GM23338 (cell line): Measurements from ENCODE around the gene CHD2. TPM values are rescaled to one million over a fixed set of nuclear protein-coding genes. Genes with fewer than 3 reads are reported as not detected.

Experiments
- ATAC-seq: fragments of 200-7000 bp; cut with Tn5 transposase; 3 replicates; pipeline ENCODE4 v1.9.1; 2020
- DNase-seq: peaks from one replicate; pipeline ENCODE4 v3.0.0-alpha.2; 2015; ENCODE audit warnings: low spot score
- H2AFZ ChIP-seq: fragments of 200-600 bp; sonication (generic); 2 replicates; pipeline ENCODE4 v1.8.0; 2016; ENCODE audit warnings: antibody characterized with exemption, mild to moderate bottlenecking, moderate library complexity
- H3F3A ChIP-seq: fragments of 200-600 bp; sonication (generic); replicated peaks from 2 replicates; pipeline ENCODE4 v1.8.0; 2017; ENCODE audit warnings: antibody characterized with exemption, mixed run types, low read depth
- H3K27ac ChIP-seq: fragments of 200-600 bp; sonication (generic); 2 replicates; pipeline ENCODE4 v1.6.1; 2016; ENCODE audit warnings: low read depth
- H3K27me3 ChIP-seq: fragments of 200-600 bp; sonication (generic); 2 replicates; pipeline ENCODE4 v1.8.0; 2016; ENCODE audit warnings: mild to moderate bottlenecking, mixed run types, moderate library complexity; ENCODE audit not compliant: insufficient read depth
- H3K36me3 ChIP-seq: fragments of 200-600 bp; sonication (generic); 2 replicates; pipeline ENCODE4 v1.8.0; 2016; ENCODE audit warnings: mild to moderate bottlenecking; ENCODE audit not compliant: insufficient read depth
- H3K4me1 ChIP-seq: fragments of 200-600 bp; sonication (generic); 2 replicates; pipeline ENCODE4 v1.8.0; 2016; ENCODE audit warnings: mild to moderate bottlenecking, moderate library complexity; ENCODE audit not compliant: insufficient read depth
- H3K4me2 ChIP-seq: fragments of 200-600 bp; sonication (generic); 2 replicates; pipeline ENCODE4 v1.7.1; 2017; ENCODE audit warnings: mixed run types
- H3K4me3 ChIP-seq: fragments of 200-600 bp; sonication (generic); 2 replicates; pipeline ENCODE4 v1.6.1; 2016; ENCODE audit warnings: mixed run types
- H3K79me2 ChIP-seq: fragments of 200-600 bp; sonication (generic); replicated peaks from 2 replicates; pipeline ENCODE4 v1.8.0; 2017; ENCODE audit warnings: mild to moderate bottlenecking; ENCODE audit not compliant: insufficient read depth
- H3K9me2 ChIP-seq: fragments of 200-600 bp; sonication (generic); 2 replicates; pipeline ENCODE4 v1.8.0; 2017; ENCODE audit not compliant: insufficient read depth
- H4K20me1 ChIP-seq: fragments of 200-600 bp; sonication (generic); replicated peaks from 2 replicates; pipeline ENCODE4 v1.8.0; 2017; ENCODE audit warnings: mild to moderate bottlenecking; ENCODE audit not compliant: insufficient read depth
- H3K27ac Mint-ChIP-seq: 2 replicates; pipeline ENCODE4 v1.8.0; 2020; ENCODE audit warnings: inconsistent platforms, mild to moderate bottlenecking, moderate library complexity, mixed read lengths
- H3K27me3 Mint-ChIP-seq: 3 replicates; pipeline ENCODE4 v1.8.0; 2022; ENCODE audit warnings: low read depth, mild to moderate bottlenecking, moderate library complexity, mixed read lengths, inconsistent platforms; ENCODE audit not compliant: insufficient read depth, poor library complexity
- H3K36me3 Mint-ChIP-seq: 3 replicates; pipeline ENCODE4 v1.8.0; 2021; ENCODE audit warnings: low read depth, mild to moderate bottlenecking, inconsistent platforms, moderate library complexity, mixed read lengths
- H3K4me1 Mint-ChIP-seq: 3 replicates; pipeline ENCODE4 v1.8.0; 2020; ENCODE audit warnings: mild to moderate bottlenecking, inconsistent platforms, mixed read lengths
- H3K4me3 Mint-ChIP-seq: 3 replicates; pipeline ENCODE4 v1.8.0; 2021; ENCODE audit warnings: moderate library complexity, mild to moderate bottlenecking, inconsistent platforms, mixed read lengths
- H3K9me3 Mint-ChIP-seq: 3 replicates; pipeline ENCODE4 v1.8.0; 2020; ENCODE audit warnings: moderate library complexity, mild to moderate bottlenecking, inconsistent platforms, mixed read lengths
- CREB1 ChIP-seq: fragments of 250-450 bp; sonication (Bioruptor Pico); IDR thresholded peaks from 2 replicates; pipeline ENCODE4 v1.5.0; 2020; ENCODE audit warnings: low read depth, mild to moderate bottlenecking, moderate library complexity
- ETS1 ChIP-seq: IDR thresholded peaks from 2 replicates; pipeline ENCODE4 v1.6.1; 2016; ENCODE audit warnings: antibody characterized with exemption
- EZH2 ChIP-seq: fragments of 200-600 bp; sonication (generic); IDR thresholded peaks from one replicate; pipeline ENCODE4 v1.8.0; 2017; ENCODE audit warnings: antibody characterized with exemption, mild to moderate bottlenecking, low read depth; ENCODE audit not compliant: unreplicated experiment
- EZH2phosphoT487 ChIP-seq: fragments of 200-600 bp; sonication (generic); IDR thresholded peaks from one replicate; pipeline ENCODE4 v1.8.1; 2018; ENCODE audit warnings: antibody characterized with exemption; ENCODE audit not compliant: unreplicated experiment
- JUNB ChIP-seq: IDR thresholded peaks from one replicate; pipeline ENCODE4 v1.6.1; 2016; ENCODE audit warnings: antibody characterized with exemption; ENCODE audit not compliant: unreplicated experiment
- NANOG ChIP-seq: IDR thresholded peaks from 2 replicates; pipeline ENCODE4 v1.6.1; 2016; ENCODE audit warnings: antibody characterized with exemption, borderline replicate concordance
- POLR2AphosphoS5 ChIP-seq: IDR thresholded peaks from 2 replicates; pipeline ENCODE4 v1.6.1; 2016; ENCODE audit warnings: antibody characterized with exemption, low read depth
- REST ChIP-seq: IDR thresholded peaks from one replicate; pipeline ENCODE4 v1.6.1; 2018; ENCODE audit warnings: antibody characterized with exemption; ENCODE audit not compliant: unreplicated experiment
- STAT1 ChIP-seq: IDR thresholded peaks from one replicate; pipeline ENCODE4 v1.6.1; 2016; ENCODE audit warnings: antibody characterized with exemption; ENCODE audit not compliant: unreplicated experiment
- ZNF114 ChIP-seq: fragments of 250-450 bp; sonication (Bioruptor Pico); IDR thresholded peaks from 2 replicates; pipeline ENCODE4 v1.5.0; 2020; ENCODE audit warnings: mild to moderate bottlenecking, moderate library complexity
- ZNF331 ChIP-seq: fragments of 250-450 bp; sonication (Bioruptor Pico); IDR thresholded peaks from 2 replicates; pipeline ENCODE4 v1.5.0; 2020; ENCODE audit warnings: low read depth, mild to moderate bottlenecking, moderate library complexity
- ZNF462 ChIP-seq: fragments of 250-450 bp; sonication (Bioruptor Pico); IDR thresholded peaks from 2 replicates; pipeline ENCODE4 v1.5.0; 2020; ENCODE audit warnings: mild to moderate bottlenecking, moderate library complexity
- polyA plus RNA-seq: library from polyadenylated mRNA; unstranded; fragments of >200 nt; fragmentation: Nextera tagmentation; extraction: Ambion mirVana; gene quantifications from 2 replicates; pipeline ENCODE4 v1.2.1, GENCODE V29; 2016
- total RNA-seq: library from RNA; depleted of rRNA; stranded (reverse); fragments of >200 nt; shearing (Covaris generic); gene quantifications from 2 replicates; pipeline ENCODE4 v1.2.3, GENCODE V29; 2014

Gene CHD2
- total and polyA plus RNA-seq, 2 experiments from 2014 or later, result 119 to 130 TPM

- TF ChIP-seq ZNF462 (no peak), CREB1 (CRISPR knock-in tag) (no peak), STAT1 (no peak), REST (no peak), ZNF331 (CRISPR knock-in tag) (no peak)
These were observed 5.9 kb downstream of the CHD2 start (continued) for GRCh38 chr15:92906020-92906419.

- no peaks in the 10 kb centered on the region for H3K27me3 ChIP-seq
- H2AFZ ChIP-seq, result no peak overlapping the region
- H3K27ac Mint-ChIP-seq, result peak overlapping the region; percentile 78; the same call in 1 of the 2 replicates
- H3F3A ChIP-seq, result no peaks in the 10 kb centered on the region
- H3K9me2 ChIP-seq, result no peaks in the 10 kb centered on the region
- peaks cover 18% of the 10 kb centered on the region for H3K27me3 Mint-ChIP-seq
- no peak overlapping the region for H3K4me2 ChIP-seq
- H3K4me1 ChIP-seq, result peaks cover 39% of the 10 kb centered on the region
- DNase-seq (no peak), ATAC-seq (no peak)
- H3K4me3 ChIP-seq, result no peak overlapping the region
- H3K9me3 Mint-ChIP-seq, result no peaks in the 10 kb centered on the region; the same call in 2 of the 3 replicates
- peaks cover 95% of the 10 kb centered on the region for H3K79me2 ChIP-seq
- no peak overlapping the region; the same call in 2 of the 3 replicates for H3K4me3 Mint-ChIP-seq
- no peak overlapping the region for H3K27ac ChIP-seq
- H4K20me1 ChIP-seq, result peaks cover 33% of the 10 kb centered on the region
- H3K36me3 Mint-ChIP-seq, result peaks cover 51% of the 10 kb centered on the region
- no peaks in the 10 kb centered on the region for H3K36me3 ChIP-seq
- peaks cover 69% of the 10 kb centered on the region for H3K4me1 Mint-ChIP-seq
- TF ChIP-seq STAT1, result no peak
- TF ChIP-seq JUNB, result no peak
- TF ChIP-seq POLR2AphosphoS5, result no peak
- TF ChIP-seq ZNF114 (CRISPR knock-in tag), result no peak
- no peak for TF ChIP-seq EZH2phosphoT487
- TF ChIP-seq ZNF331 (CRISPR knock-in tag), result no peak
- no peak for TF ChIP-seq NANOG
- TF ChIP-seq EZH2, result no peak
- TF ChIP-seq ETS1, result no peak
- no peak for TF ChIP-seq CREB1 (CRISPR knock-in tag)
These were observed 6.5 kb downstream of the CHD2 start for GRCh38 chr15:92906563-92907081.
